ENCODE measurements around the gene LIMS2.

Gene LIMS2

DNA sequence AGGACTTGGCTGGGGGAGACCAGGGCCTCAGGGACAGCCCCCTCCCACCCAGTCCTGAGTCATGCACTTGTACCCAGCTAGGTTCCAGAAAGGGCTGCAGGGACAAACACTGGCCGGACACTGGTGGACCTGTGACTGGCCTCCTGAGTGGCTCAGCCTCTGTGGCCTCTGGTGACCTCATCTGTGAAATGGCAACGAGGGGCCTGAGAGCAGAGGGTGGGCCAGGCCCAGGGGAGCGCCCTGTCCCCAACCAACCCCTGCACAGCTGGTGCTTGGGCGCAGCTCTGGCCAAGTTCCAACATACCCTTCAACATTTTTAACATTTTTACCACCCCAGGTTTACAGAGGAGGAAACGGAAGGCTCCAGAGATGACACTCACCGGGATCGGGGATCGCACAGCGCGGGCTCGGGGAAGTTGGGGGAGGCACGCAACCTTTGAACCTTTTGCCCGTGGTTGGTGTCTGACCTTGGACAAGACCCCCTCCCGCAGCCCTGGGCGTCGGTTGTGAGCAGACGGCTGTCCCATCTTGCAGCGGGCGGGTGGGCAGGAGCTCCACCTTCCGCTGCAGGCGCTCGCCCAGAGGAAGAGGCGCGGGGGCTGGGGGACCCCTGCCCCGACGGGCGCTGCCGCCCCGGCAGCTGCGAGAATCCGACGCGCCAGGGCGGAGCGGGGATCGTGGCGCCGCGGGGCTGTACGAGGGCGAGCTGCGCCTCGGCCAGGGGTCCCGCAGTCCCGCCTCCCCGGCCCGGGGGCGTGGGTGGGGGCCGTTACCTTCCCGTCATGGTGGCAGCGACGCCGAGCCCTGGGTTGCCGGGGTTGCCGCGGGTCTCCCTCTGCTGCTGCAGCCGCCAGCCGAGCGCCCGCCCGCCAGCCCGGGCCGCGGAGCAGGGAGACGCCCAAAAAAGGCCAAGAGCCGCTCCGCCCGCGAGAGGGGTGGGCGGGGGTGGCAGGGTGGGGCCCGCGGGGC is 805 bp downstream of the LIMS2 start:
- in situ Hi-C loops (cut with MboI; ENCODE audit: low sequenced_read_pairs), result no loop called here

DNA sequence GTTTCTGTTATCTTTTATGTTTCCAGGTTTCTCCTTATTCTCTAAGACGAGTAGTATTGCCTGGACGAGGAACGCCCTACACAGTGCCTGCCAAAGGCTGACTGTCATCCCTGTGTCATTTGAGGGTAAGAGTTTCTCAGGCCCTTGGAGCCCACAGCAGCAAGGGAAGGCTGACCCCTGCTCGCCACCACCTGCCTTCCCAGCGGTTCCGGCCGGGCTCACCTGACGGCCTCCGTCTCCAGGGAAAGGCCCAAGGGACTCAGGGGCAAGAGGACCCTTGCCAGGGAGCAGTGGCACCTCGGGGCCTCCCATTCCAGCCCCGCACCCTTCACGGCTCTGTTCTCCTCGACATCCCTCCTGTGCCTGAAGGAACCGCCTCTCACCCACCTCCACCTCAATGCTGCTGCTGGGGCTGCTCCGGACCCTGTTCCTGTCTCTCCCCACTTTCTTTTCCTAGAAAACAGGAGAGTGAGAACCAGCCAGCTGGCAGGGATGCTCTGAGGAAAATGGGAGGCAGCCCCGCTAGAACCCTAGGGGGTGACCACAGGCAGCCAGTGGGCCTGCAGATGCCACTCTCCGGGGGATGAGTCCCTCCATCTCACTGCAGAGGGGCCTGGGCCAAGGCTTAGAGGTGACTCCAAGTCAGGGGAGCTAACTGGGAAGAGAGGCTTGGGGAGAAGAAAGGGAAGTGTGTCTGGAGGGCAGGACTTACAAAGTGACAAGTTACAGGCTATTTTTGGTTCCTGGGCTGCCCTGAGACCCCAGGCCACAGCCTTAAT is 1.9 kb downstream of the LIMS2 start:
- in situ Hi-C loops (cut with MboI; ENCODE audit: low sequenced_read_pairs), result no loop called here

DNA sequence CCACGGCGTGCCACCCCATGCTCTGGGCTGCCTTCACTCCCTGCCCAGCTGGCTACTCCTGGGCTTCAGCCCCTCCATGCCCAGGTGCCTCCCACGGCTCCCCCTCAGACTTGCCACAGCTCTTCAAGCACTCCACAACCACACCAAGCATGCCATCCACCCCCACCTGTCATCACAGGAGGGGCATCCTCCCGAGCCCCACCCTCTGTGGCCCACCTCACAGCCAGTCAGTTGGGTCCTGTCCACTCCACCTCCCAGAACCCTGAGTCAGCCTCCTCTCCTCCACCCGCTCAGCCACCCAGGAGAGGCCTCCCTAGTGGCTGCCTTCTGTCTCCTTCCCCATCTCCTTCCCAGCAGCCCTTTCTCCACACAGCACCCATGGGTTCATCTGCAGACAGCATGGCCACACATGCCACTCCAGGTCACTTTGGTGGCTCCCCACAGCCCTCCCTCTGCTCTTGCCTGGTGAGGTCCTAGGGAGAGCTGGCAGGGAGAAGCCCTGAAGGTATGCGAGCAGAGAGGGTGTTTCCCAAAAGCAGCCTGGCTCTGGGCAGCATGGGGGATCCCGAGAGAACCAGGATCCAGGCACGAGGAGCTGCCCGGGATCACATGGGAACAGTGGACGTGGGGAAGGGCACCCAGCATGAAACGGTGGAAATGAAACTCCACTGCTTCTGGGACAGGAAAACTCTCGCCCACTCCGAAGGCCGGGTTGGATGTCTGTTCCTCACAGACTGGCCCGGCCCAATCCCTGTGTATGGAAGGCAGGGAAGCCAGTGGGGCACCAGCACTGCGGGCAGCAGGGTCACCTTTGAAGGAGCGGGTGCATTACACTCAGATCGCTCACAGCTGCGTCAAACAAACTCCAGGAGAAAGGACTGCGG is 2.7 kb downstream of the LIMS2 start:
- in situ Hi-C loops (cut with MboI; ENCODE audit: low sequenced_read_pairs), result no loop called here

DNA sequence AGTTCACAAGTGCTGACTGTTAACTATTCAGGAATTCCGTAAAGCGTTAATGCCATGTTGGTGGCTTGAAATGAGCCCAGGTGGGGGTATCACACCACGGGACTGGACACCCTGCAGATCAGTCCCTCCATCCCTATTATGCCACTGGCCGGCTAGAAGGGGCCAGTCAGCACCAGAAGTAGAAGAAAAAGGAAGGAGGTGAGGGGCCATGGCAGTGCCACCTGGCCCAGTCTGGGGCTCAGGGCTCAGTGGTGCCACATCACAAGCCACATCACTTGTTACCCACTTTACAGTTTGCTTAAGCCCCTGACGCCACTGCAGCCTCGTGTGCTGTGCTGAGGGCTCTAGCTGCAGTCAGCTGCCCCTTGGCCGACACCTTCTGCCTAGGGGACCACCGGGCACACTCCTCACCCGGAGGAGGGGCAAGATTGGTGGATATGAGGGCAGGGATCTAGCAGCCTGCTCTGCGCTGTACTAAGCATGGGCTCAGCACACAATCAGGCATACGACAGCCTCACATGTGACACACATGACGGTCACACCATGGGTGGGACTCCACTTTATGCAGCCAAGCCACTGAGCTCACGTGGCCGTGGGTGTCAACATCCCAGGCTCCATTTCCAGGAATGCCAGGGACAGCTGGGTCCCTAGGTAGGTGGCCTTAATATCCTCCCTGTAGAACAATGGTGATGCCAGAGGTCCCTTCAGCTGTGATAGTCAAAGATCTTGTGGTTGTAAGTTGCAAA is 3.6 kb downstream of the LIMS2 start:
- in situ Hi-C loops (cut with MboI; ENCODE audit: low sequenced_read_pairs), result no loop called here

DNA sequence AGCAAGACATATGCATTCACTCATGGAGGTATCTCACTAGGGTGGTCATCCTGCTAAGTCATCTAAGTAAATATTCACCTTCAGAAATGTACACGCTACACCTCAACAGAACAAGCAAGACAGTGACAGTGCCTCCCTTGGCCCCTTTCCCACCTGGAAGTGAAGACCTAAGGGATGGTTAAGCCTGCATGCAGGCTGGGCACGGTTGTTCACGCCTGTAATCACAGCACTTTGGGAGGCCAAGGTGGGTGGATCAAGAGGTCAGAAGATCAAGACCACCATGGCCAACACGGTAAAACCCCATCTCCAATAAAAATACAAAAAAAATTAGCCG is 4.4 kb downstream of the LIMS2 start:
- in situ Hi-C loops (cut with MboI; ENCODE audit: low sequenced_read_pairs), result no loop called here

DNA sequence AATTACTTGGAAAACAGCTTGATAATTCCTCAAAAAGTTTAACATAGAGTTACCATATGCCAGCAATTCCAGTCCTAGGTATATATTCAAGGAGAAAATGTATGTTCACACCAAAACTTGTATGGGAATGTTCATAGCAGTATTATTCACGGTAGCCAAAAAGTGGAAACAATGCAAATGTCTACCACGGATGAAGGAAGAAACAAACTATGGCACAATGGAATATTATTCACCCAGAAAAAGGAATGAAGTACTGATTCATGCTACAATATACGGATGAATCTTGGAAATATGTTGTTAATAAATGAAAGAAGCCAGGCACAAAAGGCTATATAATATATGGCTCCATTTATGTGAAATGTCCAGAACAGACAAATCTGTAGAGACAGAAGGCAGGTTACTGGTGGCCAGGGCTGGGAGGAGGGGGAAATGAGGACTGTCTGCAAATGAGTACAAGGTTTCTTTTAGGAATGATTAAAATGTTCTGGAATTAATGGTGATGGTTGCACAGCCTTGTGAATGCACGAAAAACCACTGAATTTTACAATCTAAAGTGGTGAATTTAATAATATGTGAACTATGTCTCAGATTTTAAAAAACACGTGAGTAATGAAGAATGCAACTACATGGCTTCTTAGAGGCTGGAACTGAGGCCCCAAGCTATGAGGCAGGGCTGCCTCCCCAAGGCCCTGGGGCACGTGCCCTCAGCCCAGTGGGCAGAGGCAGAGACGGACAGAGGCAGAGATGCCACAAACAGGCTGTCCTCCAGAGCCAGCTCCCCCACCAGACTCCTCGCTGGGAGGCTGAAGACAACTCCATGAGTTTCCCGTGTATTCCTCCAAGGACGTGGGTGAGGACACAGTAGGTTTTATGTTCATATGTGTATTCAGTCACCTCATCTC is 5.0 kb downstream of the LIMS2 start:
- in situ Hi-C loops (cut with MboI; ENCODE audit: low sequenced_read_pairs), result no loop called here

DNA sequence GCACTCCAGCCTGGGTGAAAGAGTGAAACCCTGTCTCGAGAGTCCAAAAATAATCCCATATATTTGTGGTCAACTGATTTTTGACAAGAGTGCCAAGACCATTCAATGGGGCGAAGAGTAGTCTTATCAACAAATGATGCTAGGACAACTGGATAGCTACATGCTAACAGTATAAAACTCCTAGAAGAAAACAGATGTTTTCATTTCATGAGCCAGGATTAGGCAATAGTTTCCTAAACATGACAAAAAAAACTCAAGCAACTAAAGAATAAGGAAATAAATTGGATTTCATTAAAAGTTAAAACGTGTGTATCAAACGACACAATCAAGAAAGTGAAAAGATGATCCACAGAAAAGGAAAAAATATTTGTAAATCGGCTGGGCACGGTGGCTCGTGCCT is 6.3 kb downstream of the LIMS2 start:
- in situ Hi-C loops (cut with MboI; ENCODE audit: low sequenced_read_pairs), result no loop called here

DNA sequence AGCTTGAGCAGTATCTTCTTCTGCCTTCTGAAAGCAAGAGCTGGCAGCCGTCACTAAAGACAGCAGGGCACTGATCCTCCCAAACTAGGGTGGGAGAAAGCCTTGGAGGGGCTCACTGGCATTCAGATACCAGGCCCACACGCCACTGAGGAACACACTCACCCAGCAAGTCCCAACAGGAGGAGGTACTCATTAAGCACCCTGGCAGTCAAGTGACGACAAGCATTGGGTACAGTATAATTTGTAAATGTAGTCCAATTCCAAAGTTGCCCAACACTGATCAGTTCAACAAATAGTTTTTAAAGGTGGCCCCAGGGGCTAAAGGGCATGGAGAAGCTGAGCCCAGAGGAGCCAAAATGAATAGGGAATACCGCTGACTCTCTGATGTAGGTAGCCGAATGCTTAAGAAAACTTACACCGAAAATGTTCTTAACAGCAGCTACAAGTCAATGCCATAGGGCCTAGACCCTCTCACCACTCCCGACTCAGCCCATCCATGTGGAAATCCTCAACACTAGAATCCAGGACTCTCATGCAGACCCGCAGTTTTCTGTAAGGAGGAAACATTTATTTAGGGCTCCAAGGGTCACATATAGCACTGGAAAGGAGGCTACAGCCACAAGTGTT is 9.9 kb downstream of the LIMS2 start:
- in situ Hi-C loops (cut with MboI; ENCODE audit: low sequenced_read_pairs), result no loop called here

DNA sequence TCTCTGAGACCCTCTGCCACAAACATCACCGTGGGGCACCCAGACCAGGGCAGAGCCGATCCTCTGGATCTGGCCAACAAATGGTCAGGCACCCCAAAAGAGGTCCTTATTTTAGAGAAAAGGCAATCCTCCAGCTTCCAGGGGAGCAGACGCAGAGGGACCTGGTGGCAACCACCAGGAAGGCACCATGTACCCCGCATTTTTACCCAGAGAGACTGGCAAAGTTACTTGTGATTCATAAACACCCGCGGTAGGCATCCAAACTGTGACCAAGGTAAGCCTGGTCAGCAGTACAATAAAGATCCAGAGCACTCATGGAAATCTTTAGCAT is 10.5 kb downstream of the LIMS2 start:
- in situ Hi-C loops (cut with MboI; ENCODE audit: low sequenced_read_pairs), result no loop called here

DNA sequence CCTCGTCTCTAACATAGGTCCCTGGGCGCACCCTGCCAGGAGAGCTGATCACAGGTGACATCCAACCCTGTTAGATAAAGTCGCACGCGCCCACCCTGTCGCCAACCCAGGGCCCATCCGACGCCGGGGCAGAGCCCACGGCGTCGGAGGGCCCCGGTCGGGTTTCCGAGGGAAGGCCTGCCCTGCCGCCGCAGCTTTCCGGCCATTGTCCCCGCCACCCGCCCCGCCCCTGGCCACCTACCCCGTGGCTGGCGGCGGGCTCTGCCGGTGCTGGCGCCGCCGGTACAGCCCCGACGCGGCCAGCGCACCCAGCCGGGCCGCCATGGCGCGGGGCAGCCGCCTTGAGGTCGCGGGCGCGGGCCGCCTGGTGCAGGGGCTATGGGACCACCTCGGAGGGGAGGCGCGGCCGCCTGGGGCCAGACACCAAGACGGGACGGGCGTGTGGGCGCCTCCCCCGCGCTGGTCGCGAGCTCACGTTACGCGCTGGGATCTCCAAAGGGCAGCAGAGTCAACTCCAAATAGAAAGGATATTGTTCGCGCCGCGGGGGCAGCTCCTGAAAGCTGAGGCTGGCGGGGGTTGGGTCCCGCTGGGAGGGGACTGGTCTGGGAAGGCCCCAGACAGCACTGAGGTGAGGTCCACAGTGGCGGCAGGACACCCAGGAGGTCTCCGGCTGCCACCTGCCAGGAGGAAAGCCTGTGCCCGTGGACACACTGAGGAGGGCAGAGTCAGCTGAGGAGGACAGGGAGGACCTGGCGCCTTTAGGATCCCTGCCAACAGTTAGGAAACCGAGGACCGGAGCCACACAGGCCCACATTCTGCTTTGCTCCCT is 11.1 kb downstream of the LIMS2 start:
- in situ Hi-C loops (cut with MboI; ENCODE audit: low sequenced_read_pairs), result no loop called here

DNA sequence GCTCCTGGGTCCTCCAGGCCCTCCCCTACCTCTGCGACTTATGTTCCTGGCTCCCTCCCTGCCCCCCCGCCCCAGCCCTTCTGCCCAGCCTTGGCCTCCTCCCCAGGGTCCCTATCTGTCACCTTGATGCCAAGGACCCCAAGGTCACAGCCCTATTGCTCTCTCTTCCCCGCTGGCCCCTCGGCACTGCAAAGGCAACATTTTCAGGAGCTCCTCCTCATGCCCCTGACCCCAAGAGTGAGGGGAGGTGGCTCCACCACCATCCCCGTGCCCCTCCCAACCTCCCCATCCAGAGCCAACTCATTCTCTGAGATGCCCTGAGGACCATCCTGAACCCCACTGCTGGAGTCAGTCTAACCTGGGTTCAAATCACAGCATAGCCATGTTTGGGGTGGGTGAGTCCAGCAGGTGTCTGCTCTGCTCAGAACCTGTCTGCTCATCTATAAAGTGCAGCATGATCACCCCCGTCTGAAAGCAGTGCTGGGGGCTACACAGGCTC is 11.7 kb downstream of the LIMS2 start:
- in situ Hi-C loops (cut with MboI; ENCODE audit: low sequenced_read_pairs), result no loop called here

DNA sequence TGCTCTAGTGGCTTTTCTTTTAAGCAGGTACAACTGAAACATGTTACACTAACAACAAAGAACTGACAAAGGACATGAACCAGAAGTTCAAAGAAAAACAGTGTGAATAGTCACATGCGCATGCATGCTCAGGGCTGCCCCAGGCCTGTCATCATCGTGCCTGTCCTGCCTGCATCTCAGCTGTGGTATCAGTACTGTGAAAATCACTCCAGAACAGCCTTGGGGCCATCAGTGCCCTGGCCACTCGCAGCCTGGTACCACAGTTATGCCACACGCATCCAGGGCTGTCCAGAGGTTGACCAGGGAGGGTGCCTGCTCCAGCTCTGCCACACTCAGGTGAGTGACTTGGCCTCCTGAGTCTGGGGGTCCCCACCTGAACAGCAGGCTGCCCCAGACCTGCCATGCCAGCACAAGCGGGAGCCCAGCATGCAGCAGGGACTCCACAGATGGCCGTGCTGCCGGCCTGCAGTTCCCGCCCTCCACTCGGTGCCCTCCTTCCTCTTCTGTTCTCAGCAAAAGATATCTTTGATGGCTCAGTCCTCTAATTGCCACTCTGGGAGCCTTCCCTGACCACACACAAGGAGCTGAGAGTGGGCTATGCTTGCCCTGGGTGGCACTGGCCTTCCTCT is 12.3 kb downstream of the LIMS2 start:
- in situ Hi-C loops (cut with MboI; ENCODE audit: low sequenced_read_pairs), result no loop called here

DNA sequence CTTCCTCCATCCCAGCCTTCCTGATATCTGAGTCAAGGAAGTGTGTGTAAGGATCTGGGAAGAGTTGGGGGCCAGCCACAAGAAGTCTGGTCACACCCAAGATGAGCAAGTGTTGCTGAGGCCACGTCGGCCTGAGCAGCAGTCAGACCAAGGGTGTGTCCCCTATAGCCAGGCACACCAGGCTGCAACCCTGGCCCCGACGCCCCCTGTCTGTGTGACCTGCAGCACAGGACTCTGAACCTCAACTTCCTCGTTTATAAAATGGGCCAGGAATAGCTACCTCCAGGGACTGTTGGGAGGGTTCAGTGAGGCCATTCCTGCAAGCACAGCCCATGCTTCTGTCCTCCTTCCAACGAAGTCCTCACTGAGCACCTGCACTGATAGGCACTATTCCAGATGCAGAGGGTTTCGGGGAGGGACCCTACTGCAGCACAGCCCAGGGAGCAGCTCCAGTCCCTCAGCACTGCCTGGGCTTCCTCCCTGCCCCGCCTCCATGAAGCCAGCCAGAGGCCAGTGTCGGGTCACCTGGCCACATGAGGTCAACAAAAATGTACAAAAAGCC is 13.3 kb downstream of the LIMS2 start:
- in situ Hi-C loops (cut with MboI; ENCODE audit: low sequenced_read_pairs), result no loop called here

DNA sequence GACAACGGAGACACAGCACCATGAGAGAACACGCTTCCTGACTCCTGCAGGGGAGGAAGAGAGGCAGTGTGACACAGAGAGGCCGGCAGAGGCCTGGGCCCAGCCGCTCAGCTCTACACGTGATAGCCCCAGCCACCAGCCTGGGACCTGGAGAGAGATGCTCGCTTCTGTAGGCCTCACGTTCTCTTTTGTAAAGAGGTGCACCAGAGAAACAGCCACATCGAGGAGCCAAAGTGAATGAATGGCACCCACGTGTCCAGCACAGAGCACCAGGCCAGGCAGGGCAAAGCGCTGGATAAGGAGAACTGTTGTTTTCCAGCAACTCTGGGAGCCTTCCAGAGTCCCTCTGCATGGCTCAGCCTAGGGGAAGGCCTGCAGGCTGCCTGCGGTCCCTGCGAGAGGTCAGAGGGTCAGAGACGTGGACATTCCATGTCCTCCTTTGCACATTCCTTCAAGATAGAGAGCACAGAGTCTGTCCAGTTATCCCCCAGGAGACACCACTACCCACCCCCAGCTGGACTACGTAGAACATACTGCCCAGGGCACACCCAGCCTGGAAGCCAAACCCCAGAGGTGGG is 14.2 kb downstream of the LIMS2 start:
- in situ Hi-C loops (cut with MboI; ENCODE audit: low sequenced_read_pairs), result no loop called here

DNA sequence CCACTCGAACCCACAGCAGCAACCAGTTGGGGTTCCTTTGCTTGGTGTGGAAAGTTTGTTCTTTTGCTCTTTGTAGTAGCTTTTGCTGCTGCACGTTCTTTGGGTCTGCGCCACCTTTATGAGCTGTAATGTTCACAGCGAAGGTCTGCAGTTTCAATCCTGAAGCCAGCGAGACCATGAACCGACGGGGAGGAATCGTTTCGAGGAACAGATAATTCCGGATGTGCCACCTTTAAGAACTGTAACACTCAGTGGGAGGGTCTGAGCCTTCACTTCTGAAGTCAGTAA is 15.1 kb downstream of the LIMS2 start:
- in situ Hi-C loops (cut with MboI; ENCODE audit: low sequenced_read_pairs), result no loop called here

DNA sequence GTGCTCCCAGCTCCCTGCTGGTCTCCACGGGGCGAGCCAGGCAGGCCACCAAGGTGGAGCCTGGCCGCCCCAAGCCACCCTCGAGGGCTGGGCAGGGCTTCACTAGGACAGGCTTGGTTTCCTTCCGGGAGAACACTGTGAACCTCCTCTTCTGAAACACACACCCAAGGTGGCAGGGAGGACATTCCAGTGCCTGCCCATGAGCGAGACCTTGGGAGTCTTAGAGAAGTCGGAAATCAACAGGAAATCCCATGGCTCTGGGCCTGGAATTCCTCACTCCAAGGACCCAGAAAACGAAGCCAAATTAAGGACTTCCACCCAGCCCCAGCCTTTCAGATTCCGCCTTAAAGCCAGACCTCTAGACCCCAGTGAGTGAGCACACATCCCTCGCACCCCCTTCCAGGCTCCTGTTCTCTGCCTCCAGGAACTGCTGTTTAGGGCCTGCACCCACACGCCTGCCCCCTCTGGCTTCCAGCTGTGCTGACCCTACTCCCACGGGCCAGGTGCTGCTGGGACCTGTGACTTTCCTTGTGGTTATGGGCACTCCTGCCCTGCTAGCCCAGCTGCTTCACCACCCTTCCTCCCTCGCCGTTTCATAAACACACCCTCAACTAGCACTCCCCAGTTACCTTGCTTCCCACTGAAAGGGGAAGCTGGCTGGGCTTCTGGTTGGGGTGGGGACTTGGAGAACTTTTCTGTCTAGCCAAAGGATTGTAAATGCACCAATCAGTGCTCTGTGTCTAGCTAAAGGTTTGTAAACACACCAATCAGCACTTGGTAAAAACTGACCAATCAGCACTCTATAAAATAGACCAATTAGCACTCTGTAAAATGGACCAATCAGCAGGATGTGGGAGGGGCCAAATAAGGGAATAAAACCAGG is 15.7 kb downstream of the LIMS2 start:
- in situ Hi-C loops (cut with MboI; ENCODE audit: low sequenced_read_pairs), result no loop called here
